PC-9 (cell line): Measurements from ENCODE around the gene MISP. TPM values are rescaled to one million over a fixed set of nuclear protein-coding genes. Genes with fewer than 3 reads are reported as not detected.

Source experiments
- BruUV-seq: library from RNA; stranded (reverse); fragments of 400-500 nt; replicated peaks from 2 replicates; lab custom pipeline; 2021; lab: Mats Ljungman, UMichigan
- CTCF ChIA-PET: fragments of 300-600 bp; sonication (Branson Sonifier 250); formaldehyde crosslinking; loops from one replicate; lab custom pipeline; 2022; ENCODE audit warnings: antibody characterized with exemption; lab: Charles Lee
- POLR2A ChIA-PET: fragments of 300-600 bp; sonication (Branson Sonifier 250); formaldehyde crosslinking; loops from one replicate; lab custom pipeline; 2022; ENCODE audit warnings: antibody characterized with exemption; ENCODE audit not compliant: unreplicated experiment; lab: Charles Lee
- DNase-seq, 2 experiments: peaks; one replicate each; pipeline versions ENCODE4 v3.0.0 to v3.0.0-alpha.2; 2015 to 2022; ENCODE audit warnings: mixed read lengths in 1 of 2
- H2AFZ ChIP-seq: fragments of 200-600 bp; sonication (generic); 2 replicates; pipeline ENCODE4 v1.8.1; 2017; ENCODE audit warnings: antibody characterized with exemption
- H3F3A ChIP-seq: fragments of 200-600 bp; sonication (generic); 2 replicates; pipeline ENCODE4 v1.8.1; 2017; ENCODE audit warnings: antibody characterized with exemption, mild to moderate bottlenecking, low read depth; ENCODE audit not compliant: insufficient read depth
- H3K27ac ChIP-seq: fragments of 200-600 bp; sonication (generic); 2 replicates; pipeline ENCODE4 v1.6.1; 2016; ENCODE audit warnings: mixed run types
- H3K27me3 ChIP-seq: fragments of 200-600 bp; sonication (generic); 2 replicates; pipeline ENCODE4 v1.6.1; 2016; ENCODE audit warnings: low read depth, mixed run types; ENCODE audit not compliant: insufficient read depth
- H3K36me3 ChIP-seq: fragments of 200-600 bp; sonication (generic); 2 replicates; pipeline ENCODE4 v1.6.1; 2016; ENCODE audit warnings: low read depth, mixed run types
- H3K4me1 ChIP-seq: fragments of 200-600 bp; sonication (generic); replicated peaks from 2 replicates; pipeline ENCODE4 v1.6.1; 2016; ENCODE audit warnings: mixed run types; ENCODE audit not compliant: insufficient read depth
- H3K4me2 ChIP-seq: fragments of 200-600 bp; sonication (generic); 2 replicates; pipeline ENCODE4 v1.6.1; 2017; ENCODE audit warnings: mixed run types
- H3K4me3 ChIP-seq: fragments of 200-600 bp; sonication (generic); 2 replicates; pipeline ENCODE4 v1.6.1; 2016; ENCODE audit warnings: mixed run types
- H3K79me2 ChIP-seq: fragments of 200-600 bp; sonication (generic); 2 replicates; pipeline ENCODE4 v1.6.1; 2017; ENCODE audit warnings: low read depth, mixed run types
- H3K9me2 ChIP-seq: fragments of 200-600 bp; sonication (generic); 2 replicates; pipeline ENCODE4 v1.8.1; 2017; ENCODE audit warnings: mild to moderate bottlenecking; ENCODE audit not compliant: insufficient read depth
- H3K9me3 ChIP-seq: fragments of 200-600 bp; sonication (generic); 2 replicates; pipeline ENCODE4 v1.8.1; 2016; ENCODE audit warnings: low read depth; ENCODE audit not compliant: insufficient read depth
- H4K20me1 ChIP-seq: fragments of 200-600 bp; sonication (generic); 2 replicates; pipeline ENCODE4 v1.8.1; 2017; ENCODE audit not compliant: insufficient read depth
- EZH2 ChIP-seq: fragments of 200-600 bp; sonication (generic); IDR thresholded peaks from 2 replicates; pipeline ENCODE4 v1.8.0; 2017; ENCODE audit warnings: antibody characterized with exemption, low read depth
- intact Hi-C: fragments of 100-400 bp; cut with micrococcal nuclease; formaldehyde crosslinking; loops from one replicate; pipeline ENCODE4 v1.10.0; 2022; ENCODE audit not compliant: unreplicated experiment
- total RNA-seq: library from RNA; stranded (reverse); gene quantifications from 2 replicates; pipeline ENCODE4 v1.2.3, GENCODE V29; 2021
- TF ChIP-seq, protein P1 (sequence below): fragments of 200-600 bp; sonication (generic); conservative IDR thresholded peaks from 2 replicates; pipeline ENCODE4 v1.6.1; 2017; ENCODE audit warnings: mixed run types, antibody characterized with exemption, mild to moderate bottlenecking, moderate library complexity

MISP gene
- total RNA-seq, 1 experiment from 2014 or later: 91.6 TPM

DNA sequence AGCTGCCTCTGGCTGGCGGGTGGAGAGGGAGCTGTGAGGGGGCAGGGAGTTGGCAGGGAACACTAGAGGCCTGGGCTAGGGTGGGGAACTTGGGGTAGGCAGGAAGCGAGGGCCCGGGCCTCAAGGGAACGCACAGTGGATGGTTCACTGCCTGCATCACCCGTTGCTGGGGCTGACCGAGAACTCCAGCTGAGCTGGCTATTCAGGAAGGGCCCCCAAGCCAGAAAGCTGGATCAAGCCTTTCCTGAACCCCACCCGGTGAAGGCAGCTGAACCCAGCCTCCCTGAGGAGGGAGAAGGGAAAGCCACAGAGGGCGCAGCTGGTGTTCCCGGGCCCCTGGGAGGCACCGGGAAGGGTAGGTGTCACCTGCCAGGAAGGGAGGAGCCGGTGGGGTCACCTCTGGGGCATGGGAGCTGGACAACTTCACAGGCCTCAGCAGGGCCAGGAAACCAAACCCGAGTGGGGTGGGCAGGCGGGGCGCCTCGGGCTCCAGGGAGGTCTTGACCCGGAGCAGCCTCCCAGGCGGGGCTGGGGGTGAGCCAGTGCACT is 28.3 kb upstream of the MISP start:
- TF ChIP-seq, protein P1, sequence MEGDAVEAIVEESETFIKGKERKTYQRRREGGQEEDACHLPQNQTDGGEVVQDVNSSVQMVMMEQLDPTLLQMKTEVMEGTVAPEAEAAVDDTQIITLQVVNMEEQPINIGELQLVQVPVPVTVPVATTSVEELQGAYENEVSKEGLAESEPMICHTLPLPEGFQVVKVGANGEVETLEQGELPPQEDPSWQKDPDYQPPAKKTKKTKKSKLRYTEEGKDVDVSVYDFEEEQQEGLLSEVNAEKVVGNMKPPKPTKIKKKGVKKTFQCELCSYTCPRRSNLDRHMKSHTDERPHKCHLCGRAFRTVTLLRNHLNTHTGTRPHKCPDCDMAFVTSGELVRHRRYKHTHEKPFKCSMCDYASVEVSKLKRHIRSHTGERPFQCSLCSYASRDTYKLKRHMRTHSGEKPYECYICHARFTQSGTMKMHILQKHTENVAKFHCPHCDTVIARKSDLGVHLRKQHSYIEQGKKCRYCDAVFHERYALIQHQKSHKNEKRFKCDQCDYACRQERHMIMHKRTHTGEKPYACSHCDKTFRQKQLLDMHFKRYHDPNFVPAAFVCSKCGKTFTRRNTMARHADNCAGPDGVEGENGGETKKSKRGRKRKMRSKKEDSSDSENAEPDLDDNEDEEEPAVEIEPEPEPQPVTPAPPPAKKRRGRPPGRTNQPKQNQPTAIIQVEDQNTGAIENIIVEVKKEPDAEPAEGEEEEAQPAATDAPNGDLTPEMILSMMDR: no peak
- no peak for TF ChIP-seq EZH2
- ChIA-PET CTCF (no interaction called here), POLR2A (no interaction called here)
- Histone ChIP-seq H3K79me2 (no peaks in the 10 kb centered on the region), H2AFZ (no peak overlapping the region), H4K20me1 (no peaks in the 10 kb centered on the region), H3K27me3 (peaks cover 3% of the 10 kb centered on the region; the same call in 1 of the 2 replicates), H3K9me2 (no peaks in the 10 kb centered on the region), H3F3A (no peaks in the 10 kb centered on the region), H3K4me1 (no peaks in the 10 kb centered on the region), H3K4me3 (no peak overlapping the region), H3K4me2 (no peak overlapping the region), H3K27ac (no peak overlapping the region), H3K9me3 (no peaks in the 10 kb centered on the region), H3K36me3 (no peaks in the 10 kb centered on the region)
- no TSS peak for BruUV-seq
- DNase-seq: peak in 1 of 2 experiments; percentile 23
- intact Hi-C loops: no loop called here

DNA sequence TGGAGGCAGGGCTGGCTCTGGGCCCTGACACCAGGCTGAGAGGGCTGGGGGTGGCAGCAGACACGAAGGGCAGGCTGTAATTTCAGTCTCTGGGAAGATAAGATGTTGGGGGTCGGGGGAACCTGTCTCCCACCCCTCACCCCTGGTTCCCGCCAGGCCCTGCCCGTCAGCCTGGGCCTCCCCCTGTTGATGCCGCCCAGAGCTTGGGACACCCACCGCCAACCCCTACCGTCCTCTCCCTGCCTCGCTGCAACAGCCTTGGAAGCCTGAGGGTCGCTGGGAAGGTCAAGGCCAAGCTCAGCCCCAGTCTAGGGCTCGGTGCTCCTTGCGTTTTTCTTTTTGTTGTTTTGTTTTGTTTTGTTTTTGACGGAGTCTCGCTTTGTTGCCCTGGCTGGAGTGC is 27.7 kb upstream of the MISP start:
- ChIA-PET POLR2A (no interaction called here), CTCF (no interaction called here)
- peaks cover 3% of the 10 kb centered on the region; the same call in 1 of the 2 replicates for H3K27me3 ChIP-seq
- no peaks in the 10 kb centered on the region for H3K9me3 ChIP-seq
- no peak overlapping the region for H3K27ac ChIP-seq
- intact Hi-C loops: no loop called here
- no peaks in the 10 kb centered on the region for H3K9me2 ChIP-seq
- H3K79me2 ChIP-seq: no peaks in the 10 kb centered on the region
- no peak overlapping the region for H3K4me2 ChIP-seq
- no peak overlapping the region for H2AFZ ChIP-seq
- no peak overlapping the region for H3K4me3 ChIP-seq
- DNase-seq: no peak
- H3K36me3 ChIP-seq: no peaks in the 10 kb centered on the region
- TF ChIP-seq, protein P1: no peak
- no peaks in the 10 kb centered on the region for H3K4me1 ChIP-seq
- BruUV-seq: no TSS peak
- no peaks in the 10 kb centered on the region for H3F3A ChIP-seq
- no peaks in the 10 kb centered on the region for H4K20me1 ChIP-seq

DNA sequence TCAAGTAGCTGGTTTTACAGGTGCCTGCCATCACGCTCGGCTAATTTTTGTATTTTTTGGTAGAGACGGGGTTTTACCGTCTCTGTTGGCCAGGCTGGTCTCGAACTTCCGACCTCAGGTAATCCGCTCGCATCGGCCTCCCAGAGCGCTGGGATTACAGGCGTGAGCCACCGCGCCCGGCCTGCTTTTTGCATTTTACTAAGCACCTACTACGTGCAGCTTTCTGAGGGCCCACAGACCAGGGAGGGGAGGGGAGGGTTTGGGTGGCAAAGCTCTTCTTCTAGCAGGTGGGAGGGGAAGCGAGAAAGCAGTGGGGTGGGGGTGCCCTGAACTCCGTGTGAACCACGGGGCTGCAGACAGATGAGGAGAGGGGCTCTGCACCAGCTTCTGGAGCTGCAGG is 27.2 kb upstream of the MISP start:
- H3K27me3 ChIP-seq: peaks cover 3% of the 10 kb centered on the region; the same call in 1 of the 2 replicates
- ChIA-PET CTCF (no interaction called here), POLR2A (no interaction called here)
- H3F3A ChIP-seq: no peaks in the 10 kb centered on the region
- no TSS peak for BruUV-seq
- H3K4me3 ChIP-seq: no peak overlapping the region
- no peak for DNase-seq
- H3K9me2 ChIP-seq: no peaks in the 10 kb centered on the region
- H3K9me3 ChIP-seq: no peaks in the 10 kb centered on the region
- no peaks in the 10 kb centered on the region for H4K20me1 ChIP-seq
- TF ChIP-seq, protein P1: no peak
- no peak for TF ChIP-seq EZH2
- no peak overlapping the region for H3K4me2 ChIP-seq
- no peak overlapping the region for H3K27ac ChIP-seq
- H3K4me1 ChIP-seq: no peaks in the 10 kb centered on the region
- no peaks in the 10 kb centered on the region for H3K79me2 ChIP-seq
- no peaks in the 10 kb centered on the region for H3K36me3 ChIP-seq
- H2AFZ ChIP-seq: no peak overlapping the region
- intact Hi-C loops: no loop called here
